Inflammatory macrophage (primary cell): ENCODE data around the gene KCNT2.
A peak's percentile ranks its signal among the peaks of the same experiment; 100 is the strongest.
"Not testable (repeated sequence)": the region's sequence is repeated elsewhere in the genome, so short reads cannot be mapped to it uniquely, and the experiment has no call there.

Experiments used
- DNase-seq, 2 donors: peaks; one replicate each; pipeline ENCODE4 v3.0.0-alpha.2; 2020 to 2022
- total RNA-seq, 18 experiments: gene quantifications; one replicate each; lab custom pipeline; 2026; ENCODE audit warnings: mixed read lengths in 6 of 18, inconsistent platforms in 2 of 18; lab: John Stamatoyannopoulos, UW

Gene KCNT2
- total RNA-seq = 0 to 0.16 (median 0) reads per million in 18 experiments

DNA sequence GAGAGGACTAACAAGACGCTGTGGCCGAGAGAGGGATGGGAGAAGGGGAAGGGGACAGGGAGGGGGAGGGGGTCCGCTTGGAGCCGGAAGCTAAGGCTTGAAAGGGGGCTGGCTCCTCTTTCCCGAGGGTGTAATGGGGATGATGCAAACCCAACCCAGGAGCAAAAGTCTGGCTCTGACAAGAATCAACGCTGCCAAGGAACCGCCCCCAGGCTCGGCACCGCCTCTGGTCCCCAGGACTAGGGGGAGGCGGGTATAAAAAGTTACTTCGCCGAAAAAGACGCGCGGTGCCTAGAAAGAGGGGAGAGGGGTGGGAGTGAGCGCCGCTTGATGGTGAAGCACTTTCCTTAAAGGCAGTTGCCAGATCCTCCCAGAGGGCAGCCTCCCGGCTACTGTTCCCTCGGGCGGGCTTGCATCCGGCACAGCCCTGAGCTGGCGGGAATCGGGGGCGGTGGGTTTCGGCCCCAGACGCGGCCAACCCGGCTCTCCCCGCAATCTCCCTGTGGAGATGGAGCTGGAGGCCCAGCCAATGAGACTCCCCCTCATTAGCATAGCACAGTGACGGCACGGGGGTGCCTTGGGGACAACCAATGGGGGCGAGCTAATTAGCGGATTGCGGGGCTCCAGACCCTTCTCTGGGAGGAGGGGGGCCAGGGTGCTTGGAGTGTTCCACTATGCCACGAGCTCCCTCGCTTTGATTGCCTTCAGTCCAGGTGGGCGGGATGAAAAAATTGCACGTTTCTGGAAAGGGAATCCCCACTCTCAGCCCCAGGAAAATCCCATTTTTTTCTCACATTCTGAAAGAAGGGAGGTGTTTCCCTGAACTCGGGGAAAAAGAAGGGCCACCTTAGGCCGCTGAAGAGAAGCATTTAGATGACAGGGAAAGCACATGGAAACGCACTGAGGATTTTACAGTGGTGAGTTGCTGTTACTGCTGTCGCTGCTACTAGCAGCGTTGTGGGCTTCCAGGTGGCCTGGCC, at the start of gene KCNT2:
TSS of gene KCNT2 (minus strand) at position 51 of the 980 bp plus-strand sequence. CDS start 131 bp downstream, outside the sequence.
- no peak for DNase-seq

DNA sequence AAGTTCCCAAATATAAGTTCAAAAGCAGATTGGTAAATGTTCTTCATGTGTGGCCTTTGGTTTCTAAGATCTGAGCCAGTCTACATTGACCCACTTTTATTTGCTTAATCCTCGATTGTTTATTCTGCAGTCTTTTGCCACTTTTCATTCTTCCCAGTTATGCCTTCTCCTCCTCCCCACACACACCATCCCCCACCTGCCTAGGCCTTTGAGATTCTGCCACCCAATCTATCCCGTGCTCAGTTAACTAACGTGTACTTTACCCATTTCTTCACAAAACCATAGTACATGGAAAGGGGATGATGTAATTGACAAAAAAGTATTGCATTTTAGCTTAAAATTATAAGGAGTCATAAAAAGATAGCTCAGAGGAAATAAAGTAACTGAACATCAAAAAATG, 47.3 kb upstream of the KCNT2 start:
- no peak for DNase-seq

DNA sequence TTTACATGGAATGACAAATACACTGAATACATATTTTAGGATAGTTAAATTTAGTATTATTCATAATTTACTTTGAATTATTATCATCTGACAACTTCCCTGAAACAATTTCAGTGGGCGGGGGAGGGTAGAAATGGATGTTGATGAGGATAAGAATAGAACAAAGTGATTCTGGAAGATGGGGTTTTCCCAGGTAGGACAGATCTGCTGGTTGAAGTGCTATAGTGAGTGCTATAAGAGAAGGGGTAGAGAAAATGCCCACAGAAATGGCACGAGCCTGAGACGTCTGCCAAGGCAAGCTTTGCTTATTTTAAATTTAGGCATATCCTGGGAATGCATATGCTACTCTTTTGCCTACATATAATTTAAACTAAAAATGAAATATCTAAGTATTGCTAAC, 46.8 kb upstream of the KCNT2 start:
- DNase-seq = no peak

DNA sequence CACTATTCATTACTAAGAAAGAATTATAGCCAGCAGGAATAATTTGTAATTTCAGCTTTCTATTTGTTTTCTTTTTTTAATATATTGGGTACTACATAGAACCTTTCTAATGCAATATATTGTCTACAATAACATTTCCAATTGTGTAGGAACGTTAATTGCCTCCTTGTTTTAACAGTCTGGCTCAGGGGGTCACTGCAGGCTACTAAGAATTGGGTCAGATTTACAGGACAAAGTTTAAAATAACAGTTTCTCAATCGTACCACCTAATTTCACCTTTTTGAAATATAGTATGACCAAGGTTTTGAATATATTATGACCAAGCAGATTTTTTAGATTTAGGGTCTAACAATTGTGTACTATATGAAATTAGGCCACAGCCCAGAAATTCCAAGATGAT, 46.0 kb upstream of the KCNT2 start:
- no peak for DNase-seq

DNA sequence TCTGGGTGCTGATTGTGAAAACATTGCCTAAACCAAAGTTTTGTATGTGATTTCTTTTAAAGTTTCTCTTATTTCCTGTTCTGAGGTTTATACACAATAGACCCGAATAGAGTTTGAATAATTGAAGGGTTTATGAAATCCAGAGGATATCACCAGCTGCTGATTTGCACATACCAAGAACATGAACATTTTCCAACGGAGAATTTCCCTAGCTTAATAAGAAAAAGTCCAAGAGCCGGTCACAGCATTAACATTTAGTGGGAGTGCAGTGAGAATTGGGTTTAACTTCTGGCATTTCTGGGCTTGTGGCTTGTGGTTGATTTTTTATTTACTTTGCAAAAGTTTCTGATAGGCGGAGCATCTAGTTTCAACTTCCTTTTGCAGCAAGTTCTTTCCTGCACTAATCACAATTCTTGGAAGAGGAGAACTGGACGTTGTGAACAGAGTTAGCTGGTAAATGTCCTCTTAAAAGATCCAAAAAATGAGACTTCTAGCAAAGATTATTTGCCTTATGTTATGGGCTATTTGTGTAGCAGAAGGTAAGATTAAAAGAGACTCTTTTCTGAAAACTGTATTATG, 43.5 kb upstream of the KCNT2 start, which contains the start of gene CFH:
TSS of gene CFH (plus strand) at position 407 of the 579 bp plus-strand sequence. CDS start at position 482, 75 bp downstream.
- DNase-seq = peak; percentile 23 to 52

DNA sequence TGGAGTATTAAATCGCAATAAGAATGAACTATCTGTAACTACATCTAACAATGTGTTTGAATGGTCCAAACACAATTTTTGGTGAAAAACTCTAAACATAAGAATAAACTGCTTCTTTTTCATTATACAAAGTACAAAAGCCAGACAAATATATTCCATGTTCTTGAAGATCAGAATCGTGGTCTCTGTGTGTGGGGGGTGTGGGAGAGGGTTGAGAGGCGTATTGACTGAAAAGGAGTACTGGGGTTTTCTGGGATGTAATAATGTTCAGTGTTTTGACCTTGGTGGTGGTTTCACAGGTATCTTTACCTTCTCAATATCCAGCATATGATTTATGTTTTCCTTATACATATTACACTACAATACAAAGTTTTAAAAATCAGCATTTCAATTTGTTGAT, 42.8 kb upstream of the KCNT2 start:
- DNase-seq = no peak

DNA sequence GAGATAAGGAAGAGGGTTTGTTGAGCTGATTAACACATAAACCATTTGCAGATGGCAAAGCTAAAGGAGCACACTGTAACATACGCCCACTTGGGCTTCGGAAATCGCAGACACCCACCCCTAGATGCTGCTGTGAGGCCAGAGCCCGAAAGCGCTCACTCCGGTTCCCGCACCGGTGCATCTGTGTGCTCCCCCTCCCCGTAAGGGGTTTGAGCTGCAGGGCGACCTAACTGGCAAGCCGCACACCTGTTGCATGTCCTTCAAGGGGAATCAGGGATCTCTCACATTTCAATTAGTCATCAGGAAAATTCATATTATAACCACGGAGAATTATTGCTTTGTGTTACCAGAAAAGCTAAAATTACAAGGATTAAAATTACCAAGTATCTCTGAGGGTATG, 42.2 kb upstream of the KCNT2 start:
- no peak for DNase-seq

DNA sequence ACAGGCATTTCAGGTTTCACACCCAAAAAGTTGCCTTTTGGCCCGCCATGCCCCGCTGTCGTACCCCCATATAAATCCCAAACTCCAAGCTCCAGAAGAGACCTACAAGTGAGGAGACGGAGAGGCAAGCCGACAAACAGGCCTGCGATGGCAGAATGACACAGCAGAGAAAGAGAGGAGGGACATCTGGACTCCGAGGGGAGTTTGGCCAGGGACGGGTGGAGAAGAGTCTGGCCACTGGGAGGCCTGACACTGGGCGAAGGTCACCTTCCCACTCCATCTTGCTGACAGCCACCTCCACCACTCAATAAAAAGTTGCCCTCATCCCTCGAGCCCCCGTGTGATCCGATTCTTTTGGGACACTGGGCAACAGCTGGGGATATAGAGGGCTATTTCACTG, 41.8 kb upstream of the KCNT2 start:
- no peak for DNase-seq

DNA sequence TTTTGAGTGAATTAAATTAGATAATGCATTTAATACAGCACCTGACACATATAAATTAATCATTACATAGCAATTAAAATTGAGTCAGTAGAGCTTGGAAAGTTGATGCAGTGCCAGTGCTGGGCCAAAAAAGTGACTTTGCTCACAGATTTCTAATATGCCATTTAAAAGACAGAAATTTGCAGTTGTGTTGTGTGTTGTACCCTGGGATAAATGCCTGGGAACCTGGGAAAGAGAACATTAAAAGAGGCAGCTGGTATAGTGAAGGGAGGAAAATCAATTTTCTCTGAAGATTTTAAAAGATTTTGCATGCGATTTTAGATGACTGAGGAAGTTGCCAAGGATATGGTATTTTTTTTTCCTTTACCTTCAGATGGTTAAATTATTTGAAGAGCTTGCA, 32.7 kb upstream of the KCNT2 start:
- no peak for DNase-seq

DNA sequence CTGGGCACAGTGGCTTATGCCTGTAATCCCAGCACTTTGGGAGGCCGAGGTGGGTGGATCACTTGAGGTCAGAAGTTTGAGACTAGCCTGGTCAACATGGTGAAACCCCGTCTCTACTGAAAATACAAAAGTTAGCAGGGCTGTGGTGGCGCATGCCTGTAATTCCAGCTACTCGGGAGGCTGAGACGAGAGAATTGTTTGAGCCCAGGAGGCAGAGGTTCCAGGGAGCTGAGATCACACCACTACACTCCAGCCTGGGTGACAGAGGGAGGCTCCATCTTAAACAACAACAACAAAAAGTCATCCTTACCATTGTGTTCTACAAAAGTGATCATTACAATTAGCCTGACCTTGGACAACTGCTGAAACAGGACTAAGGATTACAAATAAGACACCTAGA, 31.1 kb upstream of the KCNT2 start:
- DNase-seq = not testable (repeated sequence)

DNA sequence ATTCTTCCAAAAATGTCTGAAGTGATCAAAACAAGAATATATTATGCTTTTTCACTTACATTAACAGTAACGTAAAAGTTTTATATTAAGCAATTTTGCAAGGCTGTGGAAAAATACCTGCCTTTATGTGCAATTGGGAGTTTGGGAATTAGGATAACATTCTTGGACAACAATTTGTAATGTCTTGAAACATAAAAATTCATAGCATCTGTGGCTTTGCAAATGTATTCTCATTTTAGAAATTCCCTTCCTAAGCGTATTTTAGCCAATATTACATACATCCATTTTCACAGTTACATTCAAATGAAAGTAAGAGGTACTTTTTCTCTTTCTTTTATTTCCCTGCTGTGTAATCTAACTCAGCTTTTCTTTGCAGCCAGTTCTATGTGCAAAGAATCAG, 30.2 kb upstream of the KCNT2 start:
- no peak for DNase-seq

DNA sequence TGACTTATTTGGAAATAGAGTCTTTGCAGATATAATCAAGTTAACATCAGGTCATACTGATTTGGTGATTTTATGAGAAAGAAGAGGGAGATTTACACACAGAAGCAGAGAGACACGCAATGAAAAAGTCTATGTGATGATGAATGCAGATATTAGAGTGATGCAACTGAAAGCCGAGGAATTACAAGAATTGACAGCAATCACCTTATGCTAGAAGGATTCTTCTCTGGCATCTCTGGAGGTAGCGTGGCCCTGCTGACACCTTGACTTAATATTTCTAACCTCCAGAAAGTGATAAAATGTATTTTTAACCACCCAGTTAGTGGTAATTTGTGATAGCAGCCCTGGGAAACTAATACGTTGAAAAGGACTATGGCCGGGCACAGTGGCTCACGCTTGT, 29.4 kb upstream of the KCNT2 start:
- DNase-seq = no peak

DNA sequence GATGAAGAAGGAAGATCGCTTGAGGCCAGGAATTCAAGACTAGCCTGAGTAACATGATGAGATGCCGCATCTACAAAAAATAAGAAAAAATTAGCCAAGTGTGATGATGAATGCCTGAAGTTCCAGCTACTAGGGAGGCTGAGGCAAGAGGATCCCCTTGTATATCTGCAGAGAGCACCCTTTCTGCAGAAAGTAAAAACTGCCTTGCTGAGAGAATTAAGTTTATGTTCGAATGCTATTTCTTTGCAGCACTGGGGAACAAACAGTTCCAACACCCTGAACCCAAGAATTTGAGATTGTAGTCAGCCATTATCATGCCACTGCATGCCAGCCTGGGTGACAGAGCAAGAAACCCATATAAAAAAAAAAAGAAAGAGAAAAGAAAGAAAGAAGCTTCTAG, 20.6 kb upstream of the KCNT2 start:
- no peak for DNase-seq

DNA sequence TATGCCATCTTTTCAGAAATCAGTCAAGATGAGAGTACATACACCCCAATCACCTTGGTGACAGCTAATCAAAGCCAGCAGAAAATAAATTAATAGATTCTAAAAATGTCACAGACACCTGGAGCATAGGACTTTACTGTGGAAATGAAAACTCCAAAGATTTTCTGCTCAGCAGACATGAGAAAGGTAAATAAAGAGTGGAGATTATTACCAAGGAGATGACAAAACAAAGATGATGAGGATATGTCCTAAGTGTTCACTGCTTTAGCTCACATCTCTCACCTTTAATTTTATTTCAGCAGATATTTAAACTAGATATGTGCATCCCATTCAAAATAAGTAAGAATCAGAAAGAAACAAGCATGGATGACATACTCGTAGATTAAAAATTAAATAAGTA, 14.8 kb upstream of the KCNT2 start:
- DNase-seq = no peak

DNA sequence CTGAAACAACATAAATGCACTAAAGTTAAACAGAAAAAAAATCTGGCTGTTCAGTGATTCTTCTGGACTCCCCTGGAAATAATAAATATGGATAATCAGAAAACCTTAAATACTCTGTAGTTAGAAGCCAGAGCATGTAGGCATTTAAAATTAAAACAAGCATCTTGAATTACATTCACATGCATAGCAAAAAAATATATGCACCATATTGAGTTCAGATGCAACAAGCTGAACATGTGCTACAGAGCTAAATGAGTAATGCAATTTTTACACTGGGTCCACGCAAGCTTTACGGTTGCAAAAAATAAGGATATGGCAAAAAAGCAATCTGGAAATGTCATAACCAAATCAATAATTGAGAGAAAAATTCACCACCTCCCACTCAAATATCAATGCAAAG, 11.5 kb upstream of the KCNT2 start:
- DNase-seq = no peak

DNA sequence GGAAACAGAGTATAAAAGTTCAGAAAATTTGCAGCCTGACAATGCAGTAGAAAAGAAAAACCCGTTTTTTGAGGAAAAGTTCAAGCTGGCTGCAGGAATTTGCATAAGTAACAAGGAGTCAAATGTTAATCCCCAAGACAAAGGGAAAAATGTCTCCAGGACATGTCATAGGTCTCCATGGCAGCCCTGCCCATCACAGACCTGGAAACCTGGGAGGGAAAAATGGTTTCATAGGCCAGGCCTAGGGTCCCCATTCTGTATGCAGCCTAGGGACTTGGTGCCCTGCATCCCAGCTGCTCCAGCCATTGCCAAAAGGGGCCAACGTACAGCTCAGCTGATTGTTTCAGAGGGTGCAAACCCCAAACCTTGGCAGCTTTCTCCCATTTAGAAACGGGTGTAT, 3.6 kb upstream of the KCNT2 start:
- DNase-seq = no peak

DNA sequence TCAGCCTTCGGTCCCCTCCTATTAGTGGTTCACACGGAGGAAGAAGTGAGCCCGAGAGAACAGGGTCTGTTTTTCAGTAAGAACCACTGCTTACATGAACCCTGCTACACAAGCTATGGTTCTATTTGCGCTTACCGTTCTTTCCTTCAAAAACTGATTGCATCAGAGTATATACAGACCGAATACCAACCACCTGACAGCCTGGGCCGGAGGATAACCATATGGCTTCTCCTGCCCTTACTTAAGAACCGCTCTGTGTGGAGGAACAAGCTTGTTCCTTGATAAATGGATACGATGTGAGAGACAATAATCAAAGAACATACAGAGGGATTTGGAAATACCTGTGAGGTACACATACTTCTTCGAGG, 1.1 kb upstream of the KCNT2 start:
- DNase-seq = no peak

DNA sequence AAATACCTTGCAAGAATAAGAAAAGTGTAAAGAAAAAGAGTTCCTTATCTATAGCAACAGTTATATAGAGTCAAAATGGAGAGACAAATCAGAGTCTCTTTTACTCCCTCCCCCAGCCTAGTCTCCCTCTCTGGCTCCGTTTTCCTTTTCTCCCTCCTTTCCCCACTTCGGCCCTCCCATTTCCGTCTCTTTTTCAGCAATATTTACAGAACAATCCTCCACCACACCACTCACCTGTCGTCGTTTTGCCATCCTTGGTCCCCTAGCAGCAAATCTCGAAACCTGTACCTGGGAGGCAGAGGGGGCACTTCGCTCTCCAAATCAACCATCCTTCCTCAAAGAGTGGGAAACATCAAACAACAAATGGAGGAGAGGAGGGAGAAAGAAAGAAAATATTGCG, 259 bp downstream of the KCNT2 start:
- DNase-seq = no peak

DNA sequence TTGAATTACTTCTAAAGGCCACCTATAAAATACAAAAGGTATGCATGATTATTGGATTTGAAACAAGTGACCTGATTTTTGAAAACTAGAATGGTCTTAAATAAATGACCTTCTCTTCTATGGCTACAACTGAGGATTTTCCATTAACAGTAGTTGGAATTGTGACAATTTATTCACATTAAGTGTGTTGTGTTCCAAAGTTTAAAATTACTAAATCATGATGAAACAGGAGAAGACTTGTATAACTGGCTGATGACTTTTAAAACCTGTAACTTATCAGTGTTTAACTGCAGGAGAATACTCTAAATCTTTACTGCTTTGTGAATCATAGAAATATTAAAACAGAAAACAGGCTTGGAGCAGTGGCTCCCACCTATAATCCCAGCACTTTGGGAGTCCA, 4.6 kb downstream of the KCNT2 start:
- no peak for DNase-seq

DNA sequence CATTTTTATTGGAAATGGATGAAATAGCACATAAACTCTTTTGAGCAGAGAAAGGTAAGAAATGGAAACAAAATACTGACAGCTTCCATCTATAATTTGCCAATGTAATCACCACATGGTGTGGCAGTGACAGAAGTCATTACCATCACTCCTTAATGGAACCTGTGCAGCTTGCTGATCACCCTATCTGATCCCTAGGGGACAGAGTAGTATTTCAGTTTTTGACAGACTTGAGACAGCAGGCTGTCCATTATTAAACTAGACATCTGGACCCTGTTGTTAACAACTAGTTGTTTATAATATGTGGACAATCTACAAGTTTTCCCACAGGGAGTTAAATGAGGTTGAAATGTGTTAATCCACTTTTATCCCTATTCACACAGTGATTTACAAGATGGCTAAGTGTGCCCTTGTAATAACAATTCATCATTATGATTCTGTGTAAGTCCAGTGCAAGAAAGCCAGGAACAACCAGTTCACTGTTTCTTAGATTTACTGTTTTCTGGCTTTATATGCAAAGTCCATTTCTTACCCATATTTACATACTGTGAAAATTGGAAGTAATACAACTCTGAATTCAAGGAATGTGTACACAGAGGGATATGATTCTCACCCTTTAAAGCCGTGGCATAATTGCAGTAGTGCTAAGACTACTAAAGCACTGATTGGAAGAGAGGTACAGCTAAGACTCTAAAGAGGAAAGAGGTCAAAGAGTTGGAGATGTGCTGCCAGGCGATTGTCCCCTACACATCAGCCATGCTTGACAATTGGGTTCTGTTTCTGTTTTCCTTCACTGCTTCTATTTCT, 9.1 kb downstream of the KCNT2 start:
- DNase-seq = no peak

DNA sequence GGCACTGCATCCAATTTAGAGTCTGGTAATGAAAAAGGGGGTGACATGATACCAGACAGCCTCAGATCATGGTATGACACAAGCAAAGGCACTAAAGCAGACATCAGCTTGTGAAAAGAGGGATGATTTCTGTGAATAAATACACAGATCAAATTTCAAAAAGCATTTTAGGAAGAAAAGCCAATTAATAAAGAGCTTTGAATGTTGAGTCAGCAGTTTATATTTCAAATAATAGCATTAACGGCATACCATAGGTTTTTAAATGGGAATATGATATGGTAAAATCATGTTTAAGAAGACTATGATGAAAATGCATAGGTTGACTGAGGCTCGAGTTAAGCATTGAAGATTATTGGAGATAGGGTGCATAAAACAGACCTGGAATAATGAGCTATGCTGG, 13.5 kb downstream of the KCNT2 start:
- DNase-seq = no peak

DNA sequence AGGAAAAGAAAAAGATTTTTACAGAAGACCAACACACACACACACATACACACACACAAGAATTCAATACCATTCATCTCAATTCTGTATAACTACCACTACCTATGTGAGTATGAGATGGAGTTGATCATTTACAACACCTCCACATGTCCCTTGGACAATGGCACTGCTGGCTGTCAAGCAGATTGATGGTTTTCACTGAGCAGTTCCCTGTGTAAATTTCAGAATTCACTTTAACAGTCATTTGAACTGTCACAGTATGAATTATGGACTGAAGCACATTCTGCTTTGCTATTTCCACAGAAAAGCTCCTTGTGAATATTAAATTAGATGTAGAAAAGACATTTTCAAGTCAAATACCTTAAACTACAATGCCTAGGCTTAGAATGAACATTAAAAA, 14.3 kb downstream of the KCNT2 start:
- DNase-seq = no peak

DNA sequence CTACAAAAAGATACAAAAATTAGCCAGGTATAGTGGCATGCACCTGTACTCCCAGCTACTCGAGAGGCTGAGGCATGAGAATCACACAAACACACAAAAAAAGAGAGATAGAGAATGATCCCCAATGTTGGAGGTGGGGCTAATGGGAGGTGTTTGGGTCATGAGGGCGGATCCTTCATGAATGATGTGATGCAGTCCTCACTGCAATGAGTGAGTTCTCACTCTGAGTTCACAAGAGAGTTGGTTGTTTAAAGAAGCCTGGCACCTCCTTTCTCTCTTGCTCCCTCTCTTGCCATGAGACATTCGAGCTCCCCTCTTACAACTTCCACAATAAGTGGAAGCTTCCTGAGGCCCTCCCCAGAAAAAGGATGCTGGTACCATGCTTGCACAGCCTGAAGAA, 17.3 kb downstream of the KCNT2 start:
- no peak for DNase-seq
